Right atrium auricular region (tissue), 2 donors: Measurements from ENCODE around the gene ACBD4. TPM values are rescaled to one million over a fixed set of nuclear protein-coding genes. Genes with fewer than 3 reads are reported as not detected.
"Not testable (repeated sequence)": the region's sequence is repeated elsewhere in the genome, so short reads cannot be mapped to it uniquely, and the experiment has no call there.

Source experiments
- DNase-seq: peaks from one replicate; pipeline ENCODE4 v3.0.0-alpha.2; 2019; ENCODE audit warnings: low spot score
- H3K27ac ChIP-seq, 2 donors: fragments of 200-600 bp; sonication (generic); 1 replicate in 1 of 2; 2 replicates in 1 of 2; pipeline ENCODE4 v1.5.1; 2016 to 2019
- H3K27me3 ChIP-seq, 2 donors: fragments of 200-600 bp; sonication (generic); one replicate each; pipeline versions ENCODE4 v1.5.1 to v1.6.0; 2017 to 2019
- H3K36me3 ChIP-seq: fragments of 200-600 bp; sonication (generic); one replicate; pipeline ENCODE4 v1.5.1; 2016
- H3K4me1 ChIP-seq, 2 donors: fragments of 200-600 bp; sonication (generic); one replicate each; pipeline versions ENCODE4 v1.5.1 to v1.6.0; 2017 to 2019
- H3K4me3 ChIP-seq, 2 donors: fragments of 200-600 bp; sonication (generic); 1 replicate in 1 of 2; 2 replicates in 1 of 2; pipeline ENCODE4 v1.5.1; 2017 to 2019; ENCODE audit warnings: mild to moderate bottlenecking in 1 of 2, moderate library complexity in 1 of 2
- H3K9me3 ChIP-seq, 2 donors: fragments of 200-600 bp; sonication (generic); one replicate each; pipeline ENCODE4 v1.5.1; 2019
- total RNA-seq, 2 donors: library from RNA; depleted of rRNA; stranded (reverse); fragments of >200 nt; gene quantifications; one replicate each; pipeline ENCODE4 v1.1.0, GENCODE V29; 2016
- TF ChIP-seq, protein P1 (sequence below), 2 donors: fragments of 200-600 bp; sonication (generic); IDR thresholded peaks; one replicate each; pipeline ENCODE4 v1.5.1; 2019; ENCODE audit warnings: antibody characterized with exemption in 2 of 2

Gene ACBD4
- total RNA-seq, 2 donors from 2014 or later, result 9.0 to 9.4 TPM

DNA sequence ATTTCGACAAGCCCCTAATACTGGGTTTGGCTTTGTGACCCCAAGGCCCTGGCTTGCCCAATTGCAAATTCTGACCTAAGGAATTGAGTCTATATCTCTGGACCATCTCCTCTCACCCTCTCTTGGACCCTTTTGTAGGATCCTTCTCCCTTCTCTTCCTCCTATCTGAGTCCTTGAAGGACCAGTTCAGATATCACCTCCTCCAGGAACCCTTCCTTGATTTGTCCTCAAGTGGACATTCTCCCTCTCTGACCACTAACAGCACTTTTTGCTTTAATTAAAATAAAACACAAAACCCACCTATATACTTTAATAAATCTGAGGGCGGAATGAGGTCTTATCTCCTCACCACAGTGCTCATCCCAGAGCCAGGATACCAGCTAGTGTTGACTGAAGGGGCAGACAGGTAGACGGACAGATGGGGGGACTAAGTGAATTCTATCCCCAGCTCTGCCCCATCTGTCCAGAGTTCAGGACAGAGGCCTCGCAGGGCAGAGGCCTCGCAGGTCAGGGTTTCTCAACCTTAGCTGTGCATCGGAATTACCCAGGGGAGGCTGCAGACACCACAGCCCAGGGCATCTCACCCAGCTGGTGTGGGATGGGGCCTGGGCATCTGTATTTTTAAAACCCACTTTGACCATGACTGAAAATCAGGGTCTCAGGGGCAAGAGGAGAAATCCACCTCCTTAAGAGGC, 12.3 kb upstream of the ACBD4 start:
- no peaks in the 10 kb centered on the region for H3K27me3 ChIP-seq
- peak overlapping the region; percentile 61 to 67 for H3K27ac ChIP-seq
- TF ChIP-seq, protein P1, sequence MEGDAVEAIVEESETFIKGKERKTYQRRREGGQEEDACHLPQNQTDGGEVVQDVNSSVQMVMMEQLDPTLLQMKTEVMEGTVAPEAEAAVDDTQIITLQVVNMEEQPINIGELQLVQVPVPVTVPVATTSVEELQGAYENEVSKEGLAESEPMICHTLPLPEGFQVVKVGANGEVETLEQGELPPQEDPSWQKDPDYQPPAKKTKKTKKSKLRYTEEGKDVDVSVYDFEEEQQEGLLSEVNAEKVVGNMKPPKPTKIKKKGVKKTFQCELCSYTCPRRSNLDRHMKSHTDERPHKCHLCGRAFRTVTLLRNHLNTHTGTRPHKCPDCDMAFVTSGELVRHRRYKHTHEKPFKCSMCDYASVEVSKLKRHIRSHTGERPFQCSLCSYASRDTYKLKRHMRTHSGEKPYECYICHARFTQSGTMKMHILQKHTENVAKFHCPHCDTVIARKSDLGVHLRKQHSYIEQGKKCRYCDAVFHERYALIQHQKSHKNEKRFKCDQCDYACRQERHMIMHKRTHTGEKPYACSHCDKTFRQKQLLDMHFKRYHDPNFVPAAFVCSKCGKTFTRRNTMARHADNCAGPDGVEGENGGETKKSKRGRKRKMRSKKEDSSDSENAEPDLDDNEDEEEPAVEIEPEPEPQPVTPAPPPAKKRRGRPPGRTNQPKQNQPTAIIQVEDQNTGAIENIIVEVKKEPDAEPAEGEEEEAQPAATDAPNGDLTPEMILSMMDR (IDR thresholded peaks at IDR 0.05), result no peak
- H3K4me1 ChIP-seq, result peaks cover 0 to 51% of the 10 kb centered on the region in 2 donors
- no peak for DNase-seq
- H3K36me3 ChIP-seq, result peaks cover 12% of the 10 kb centered on the region
- no peak overlapping the region for H3K4me3 ChIP-seq
- no peaks in the 10 kb centered on the region for H3K9me3 ChIP-seq

DNA sequence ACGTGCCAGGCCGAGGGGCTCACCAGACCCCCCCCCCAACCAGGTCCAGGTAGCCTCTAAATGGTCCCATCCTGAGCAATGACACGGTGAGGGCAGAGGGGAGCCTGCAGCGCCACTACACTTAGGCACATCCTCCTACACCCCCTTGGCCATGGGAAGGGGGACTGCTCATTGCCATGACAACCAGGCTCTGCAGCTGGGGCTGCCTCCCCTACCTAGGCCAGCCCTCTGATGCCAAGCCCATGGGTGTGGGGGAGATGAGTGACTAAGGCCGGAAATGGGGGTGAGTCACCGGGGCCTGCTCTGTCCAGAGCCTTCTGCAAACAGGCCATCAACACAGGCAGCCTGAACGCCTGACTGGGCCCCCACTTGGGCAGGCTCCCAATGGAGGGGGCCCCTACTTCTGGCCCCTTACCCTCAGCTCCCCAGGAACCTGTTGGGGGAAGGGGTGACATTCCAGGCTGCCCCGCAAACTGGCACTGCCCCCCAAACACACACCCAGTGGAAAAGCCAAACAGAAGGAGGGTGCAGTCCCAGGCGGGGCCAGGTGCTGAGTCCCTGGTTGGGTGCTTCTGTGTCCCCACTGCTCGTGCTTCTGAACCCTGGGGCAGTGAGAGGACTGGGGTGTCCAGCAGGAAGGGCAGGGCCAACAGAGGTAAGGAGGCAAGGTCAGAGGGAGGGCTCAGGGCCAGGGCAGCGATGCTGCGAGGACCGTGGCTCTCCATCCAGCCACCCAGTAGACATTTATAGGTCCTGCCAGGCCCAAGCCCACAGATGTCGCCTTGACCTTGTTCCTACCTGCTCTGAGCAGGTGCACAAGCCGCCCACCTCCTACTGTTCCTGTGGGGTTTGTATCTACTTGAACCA, 11.3 kb upstream of the ACBD4 start:
- Histone ChIP-seq H3K27me3 (no peaks in the 10 kb centered on the region), H3K4me1 (peaks cover 0 to 60% of the 10 kb centered on the region in 2 donors)
- TF ChIP-seq, protein P1 (IDR thresholded peaks at IDR 0.05), result no peak

DNA sequence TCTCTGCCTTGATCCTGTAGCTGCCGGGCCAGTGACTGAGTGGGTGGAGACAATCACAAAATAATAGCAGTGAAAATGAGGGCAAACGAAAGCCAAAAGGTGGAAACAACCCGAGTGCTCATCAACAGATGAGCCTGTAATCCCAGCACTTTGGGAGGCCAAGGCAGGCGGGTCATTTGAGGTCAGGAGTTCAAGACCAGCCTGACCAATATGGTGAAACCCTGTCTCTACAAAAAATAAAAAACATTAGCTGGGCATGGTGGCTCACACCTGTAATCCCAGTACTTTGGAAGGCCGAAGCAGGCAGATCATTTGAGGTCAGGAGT, 10.7 kb upstream of the ACBD4 start:
- Histone ChIP-seq H3K27ac (peak overlapping the region; percentile 61 to 67), H3K4me1 (peaks cover 0 to 66% of the 10 kb centered on the region in 2 donors)
- not testable (repeated sequence) for H3K9me3 ChIP-seq, H3K27me3 ChIP-seq, H3K4me3 ChIP-seq, DNase-seq, H3K36me3 ChIP-seq

More for the DNA sequence above, 11.3 kb upstream of the ACBD4 start:
- DNase-seq, result peak; percentile 82
- H3K9me3 ChIP-seq, result no peaks in the 10 kb centered on the region
- H3K27ac ChIP-seq, result peak overlapping the region; percentile 61 to 67
- H3K4me3 ChIP-seq, result no peak overlapping the region
- H3K36me3 ChIP-seq, result peaks cover 10% of the 10 kb centered on the region

DNA sequence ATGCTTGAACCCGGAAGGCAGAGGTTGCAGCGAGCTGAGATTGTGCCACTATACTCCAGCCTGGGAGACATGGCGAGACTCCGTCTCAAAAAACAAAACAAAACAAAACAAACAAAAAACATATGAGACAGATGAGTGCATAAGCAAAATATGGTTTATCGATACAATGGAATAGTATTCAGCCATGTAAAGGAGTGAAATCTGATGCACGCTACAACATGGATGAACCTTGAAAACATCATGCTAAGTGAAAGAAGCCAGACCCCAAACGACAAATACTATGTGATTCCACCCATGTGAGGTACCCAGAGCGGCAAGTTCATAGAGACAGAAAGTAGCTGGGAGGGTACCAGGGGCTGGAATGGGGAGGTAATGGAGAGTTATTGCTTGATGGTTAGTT, 10.0 kb upstream of the ACBD4 start:
- Histone ChIP-seq H3K36me3 (no peaks in the 10 kb centered on the region), H3K4me1 (peaks cover 0 to 74% of the 10 kb centered on the region in 2 donors), H3K27ac (no peak overlapping the region), H3K9me3 (no peaks in the 10 kb centered on the region), H3K4me3 (no peak overlapping the region), H3K27me3 (no peaks in the 10 kb centered on the region)
- TF ChIP-seq, protein P1 (IDR thresholded peaks at IDR 0.05), result no peak
- no peak for DNase-seq

DNA sequence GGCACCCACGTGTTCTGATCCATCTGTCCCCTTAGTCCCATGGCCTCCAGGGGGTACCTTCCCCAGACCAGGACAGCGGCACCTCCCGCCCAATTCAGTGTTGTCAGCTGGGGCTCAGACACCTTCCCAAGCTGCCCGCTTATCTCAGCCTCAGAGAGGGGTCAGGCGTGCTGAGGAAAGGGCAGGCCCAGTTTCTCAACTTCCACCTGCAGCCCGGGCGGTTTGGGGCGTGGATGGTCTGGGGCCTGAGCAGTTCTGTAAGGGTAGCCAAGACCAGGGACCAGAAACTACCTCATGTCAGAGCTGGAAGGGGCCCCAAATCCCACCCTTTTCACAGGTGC, 8.3 kb upstream of the ACBD4 start:
- H3K4me1 ChIP-seq, result peaks cover 0 to 79% of the 10 kb centered on the region in 2 donors
- H3K27ac ChIP-seq, result peak overlapping the region; percentile 83 to 95
- no peak for DNase-seq
- no peaks in the 10 kb centered on the region for H3K9me3 ChIP-seq
- TF ChIP-seq, protein P1 (IDR thresholded peaks at IDR 0.05), result no peak
- no peak overlapping the region for H3K4me3 ChIP-seq
- H3K36me3 ChIP-seq, result no peaks in the 10 kb centered on the region
- H3K27me3 ChIP-seq, result no peaks in the 10 kb centered on the region

DNA sequence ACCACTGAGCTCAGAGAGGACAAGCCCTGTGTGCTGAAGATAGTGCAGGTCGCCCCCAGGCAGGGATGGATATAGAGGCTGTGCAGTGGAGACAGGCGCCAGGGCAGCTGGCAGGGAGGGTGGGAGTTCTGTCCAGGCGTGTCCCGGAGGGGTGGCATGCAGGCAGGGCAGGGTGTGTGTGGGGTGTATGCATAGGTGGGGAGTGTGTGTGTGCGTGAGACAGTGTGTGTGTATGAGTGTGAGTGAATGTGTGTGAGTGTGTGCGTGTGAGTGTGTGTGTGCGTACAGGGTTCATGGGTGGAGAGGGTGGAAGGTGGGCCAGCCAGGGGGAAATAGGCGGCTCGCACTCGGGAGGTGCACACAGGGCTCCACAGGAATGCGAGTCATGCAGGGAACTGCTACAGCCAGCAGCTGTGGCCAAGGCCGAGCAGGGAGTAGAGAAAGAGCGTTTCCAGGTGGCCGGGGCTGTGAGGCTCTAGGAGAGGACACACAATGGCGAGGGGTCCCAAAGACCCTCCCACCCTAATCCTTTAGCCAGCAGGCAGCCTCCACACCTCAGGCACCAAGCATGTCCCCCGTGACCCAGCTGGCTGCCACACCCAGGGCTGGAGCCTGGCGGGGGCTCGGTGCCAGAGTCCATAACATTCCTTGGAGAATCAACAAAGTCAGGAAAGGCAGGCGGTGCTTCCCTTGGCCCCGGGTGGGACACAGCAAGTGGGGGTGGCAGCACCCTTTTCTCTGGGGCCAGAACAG, 7.8 kb upstream of the ACBD4 start:
- Histone ChIP-seq H3K27ac (peak overlapping the region; percentile 83 to 95), H3K4me1 (peaks cover 0 to 74% of the 10 kb centered on the region in 2 donors), H3K4me3 (no peak overlapping the region), H3K27me3 (no peaks in the 10 kb centered on the region), H3K36me3 (no peaks in the 10 kb centered on the region), H3K9me3 (no peaks in the 10 kb centered on the region)
- DNase-seq, result peak; percentile 83
- TF ChIP-seq, protein P1 (IDR thresholded peaks at IDR 0.05), result no peak
